ENCODE results near the gene HIPK2. TPM values are rescaled to one million over a fixed set of nuclear protein-coding genes. Genes with fewer than 3 reads are reported as not detected.

The HIPK2 gene
- total and polyA plus RNA-seq, 2 of the 4 experiments (the other 2 are of a cell fraction), result 22.0 to 27.1 TPM

- Histone ChIP-seq H3K56ac (ENCODE audit: extremely low read depth, insufficient read depth, low read length) (no peak overlapping the region), H2AK5ac (ENCODE audit: low read depth, low read length) (no peak overlapping the region), H3K14ac (replicated peaks; ENCODE audit: low read depth, low read length) (no peak overlapping the region), H2AFZ (replicated peaks; ENCODE audit: low read length, poor library complexity) (no peak overlapping the region), H3K79me1 (ENCODE audit: low read depth in 1 of 2, low read length in 2 of 2) (peaks cover 63 to 98% of the 10 kb centered on the region in 2 experiments), H3K4ac (ENCODE audit: low read depth, low read length) (no peak overlapping the region), H3K9ac (ENCODE audit: low read depth, low read length) (no peak overlapping the region), H2AK9ac (replicated peaks; ENCODE audit: low read depth, low read length, poor library complexity) (no peak overlapping the region), H4K8ac (ENCODE audit: low read depth in 2 of 2, low read length in 2 of 2) (no peak overlapping the region), H3K9me3 (ENCODE audit: control insufficient read depth, insufficient read depth, low read length) (no peaks in the 10 kb centered on the region), H4K91ac (ENCODE audit: insufficient read depth, low read depth, low read length) (no peak overlapping the region), H3K18ac (ENCODE audit: low read depth, low read length) (no peak overlapping the region), H3K4me2 (ENCODE audit: low read depth, low read length) (no peak overlapping the region), H2BK20ac (ENCODE audit: low read depth, low read length) (no peak overlapping the region), H2BK15ac (ENCODE audit: low read depth, low read length) (no peak overlapping the region), H4K5ac (ENCODE audit: low read depth, low read length) (no peak overlapping the region), H3K27me3 (ENCODE audit: control insufficient read depth, insufficient read depth, low read length) (no peaks in the 10 kb centered on the region), H3K23ac (ENCODE audit: low read depth, low read length) (no peak overlapping the region), H3K4me3 (ENCODE audit: insufficient read depth, low read depth, low read length) (no peak overlapping the region), H3K27ac (ENCODE audit: insufficient read depth, low read length) (no peak overlapping the region), H3K36me3 (ENCODE audit: control insufficient read depth, insufficient read depth, low read length) (peaks cover 64% of the 10 kb centered on the region), H3K4me1 (ENCODE audit: control insufficient read depth, insufficient read depth, low read length) (peaks cover 36% of the 10 kb centered on the region), H4K20me1 (ENCODE audit: insufficient read depth, low read length) (peaks cover 96% of the 10 kb centered on the region), H2BK5ac (ENCODE audit: low read depth, low read length, poor library complexity, severe bottlenecking) (no peak overlapping the region), H2BK120ac (ENCODE audit: low read depth, low read length) (no peak overlapping the region), H3K9me1 (ENCODE audit: insufficient read depth, low read length) (peaks cover 46% of the 10 kb centered on the region)
- intact Hi-C loops (cut with micrococcal nuclease), result no loop called here
- 83% methylated on average over 1 of the region's 9 CpGs; no CpG with 5 or more reads in 1 of the 2 experiments for WGBS, 2 experiments (ENCODE audit: extremely low coverage in 2 of 2, insufficient read length in 1 of 2)
- ATAC-seq (ENCODE audit: low read depth), result no peak
- dilution Hi-C loops (cut with HindIII; ENCODE audit: low sequenced_read_pairs, unreplicated experiment), result no loop called here
- DNase-seq, result no peak
- in situ Hi-C loops (cut with MboI; ENCODE audit: low sequenced_read_pairs), result no loop called here
- ChIA-PET CTCF (interaction anchor here (0.6 kb wide), 1 partner anchor 25 kb away, joined by 3 read pairs; no protein-coding TSS in a partner anchor), POLR2A (ENCODE audit: unreplicated experiment) (no interaction called here)
- no TSS peak for BruUV-seq (replicated peaks)
- TF ChIP-seq RAD21 (IDR thresholded peaks at IDR 0.05; ENCODE audit: low read length), result no peak
- no peak for TF ChIP-seq RFX5 (IDR thresholded peaks at IDR 0.05; ENCODE audit: low read depth, low read length)
- TF ChIP-seq, protein P1, sequence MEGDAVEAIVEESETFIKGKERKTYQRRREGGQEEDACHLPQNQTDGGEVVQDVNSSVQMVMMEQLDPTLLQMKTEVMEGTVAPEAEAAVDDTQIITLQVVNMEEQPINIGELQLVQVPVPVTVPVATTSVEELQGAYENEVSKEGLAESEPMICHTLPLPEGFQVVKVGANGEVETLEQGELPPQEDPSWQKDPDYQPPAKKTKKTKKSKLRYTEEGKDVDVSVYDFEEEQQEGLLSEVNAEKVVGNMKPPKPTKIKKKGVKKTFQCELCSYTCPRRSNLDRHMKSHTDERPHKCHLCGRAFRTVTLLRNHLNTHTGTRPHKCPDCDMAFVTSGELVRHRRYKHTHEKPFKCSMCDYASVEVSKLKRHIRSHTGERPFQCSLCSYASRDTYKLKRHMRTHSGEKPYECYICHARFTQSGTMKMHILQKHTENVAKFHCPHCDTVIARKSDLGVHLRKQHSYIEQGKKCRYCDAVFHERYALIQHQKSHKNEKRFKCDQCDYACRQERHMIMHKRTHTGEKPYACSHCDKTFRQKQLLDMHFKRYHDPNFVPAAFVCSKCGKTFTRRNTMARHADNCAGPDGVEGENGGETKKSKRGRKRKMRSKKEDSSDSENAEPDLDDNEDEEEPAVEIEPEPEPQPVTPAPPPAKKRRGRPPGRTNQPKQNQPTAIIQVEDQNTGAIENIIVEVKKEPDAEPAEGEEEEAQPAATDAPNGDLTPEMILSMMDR (conservative IDR thresholded peaks at IDR 0.05; ENCODE audit: low read depth, low read length), result no peak
- no peak for TF ChIP-seq MXI1 (IDR thresholded peaks at IDR 0.05; ENCODE audit: borderline replicate concordance, low read depth, low read length)
- no peak for TF ChIP-seq FOS (IDR thresholded peaks at IDR 0.05; ENCODE audit: low read depth, low read length)
- no peak for TF ChIP-seq RCOR1 (IDR thresholded peaks at IDR 0.05; ENCODE audit: insufficient replicate concordance, low read length)
- no peak for TF ChIP-seq USF2 (IDR thresholded peaks at IDR 0.05; ENCODE audit: low read depth, low read length)
- TF ChIP-seq ELK1 (IDR thresholded peaks at IDR 0.05; ENCODE audit: borderline replicate concordance, low read depth, low read length), result no peak
- no peak for TF ChIP-seq CEBPB (IDR thresholded peaks at IDR 0.05; ENCODE audit: low read depth, low read length)
- TF ChIP-seq MAZ (IDR thresholded peaks at IDR 0.05; ENCODE audit: borderline replicate concordance, low read depth, low read length), result no peak
These were observed 79.5 kb downstream of the HIPK2 start for GRCh38 chr7:139698278-139698677.

All from IMR-90 (cell line).